Liver (tissue), 9 donors: ENCODE measurements around the gene LRP5. TPM values are rescaled to one million over a fixed set of nuclear protein-coding genes. Genes with fewer than 3 reads are reported as not detected.

ENCODE experiments used
- DNase-seq: peaks from one replicate; pipeline ENCODE4 v3.0.0-alpha.2; 2017; ENCODE audit warnings: low spot score
- H3K27ac ChIP-seq, 2 donors: one replicate each; pipeline ENCODE4 v1.7.0; 2013; ENCODE audit warnings: inconsistent platforms in 2 of 2, low read length in 2 of 2, control low read depth in 1 of 2, low read depth in 1 of 2, mild to moderate bottlenecking in 1 of 2
- H3K27me3 ChIP-seq, 4 donors: one replicate each; pipeline versions ENCODE4 v1.6.1 to v1.7.0; 2013; ENCODE audit warnings: low read length in 3 of 4, inconsistent platforms in 1 of 4, mild to moderate bottlenecking in 1 of 4, moderate library complexity in 1 of 4; ENCODE audit not compliant: control insufficient read depth in 4 of 4, insufficient read depth in 4 of 4
- H3K36me3 ChIP-seq, 4 donors: one replicate each; pipeline versions ENCODE4 v1.6.1 to v1.7.0; 2013; ENCODE audit warnings: low read length in 3 of 4, mild to moderate bottlenecking in 3 of 4, low read depth in 1 of 4, moderate library complexity in 1 of 4; ENCODE audit not compliant: control insufficient read depth in 4 of 4, insufficient read depth in 3 of 4
- H3K4me1 ChIP-seq, 4 donors: one replicate each; pipeline versions ENCODE4 v1.6.1 to v1.7.0; 2013; ENCODE audit warnings: low read length in 3 of 4, mild to moderate bottlenecking in 3 of 4, moderate library complexity in 1 of 4; ENCODE audit not compliant: control insufficient read depth in 4 of 4, insufficient read depth in 4 of 4
- H3K4me3 ChIP-seq, 3 donors: one replicate each; pipeline versions ENCODE4 v1.6.1 to v1.7.0; 2013; ENCODE audit warnings: low read length in 3 of 3, control low read depth in 1 of 3, low read depth in 1 of 3, mild to moderate bottlenecking in 1 of 3
- H3K9ac ChIP-seq, 2 donors: one replicate each; pipeline ENCODE4 v1.7.0; 2013; ENCODE audit warnings: low read length in 2 of 2, mild to moderate bottlenecking in 2 of 2, moderate library complexity in 2 of 2, control low read depth in 1 of 2, low read depth in 1 of 2
- H3K9me3 ChIP-seq, 4 donors: one replicate each; pipeline versions ENCODE4 v1.6.1 to v1.7.0; 2013; ENCODE audit warnings: low read length in 3 of 4; ENCODE audit not compliant: control insufficient read depth in 4 of 4
- EGR1 ChIP-seq, 2 donors: IDR thresholded peaks; 2 replicates each; pipeline ENCODE4 v1.6.1; 2016 to 2018; ENCODE audit warnings: antibody characterized with exemption in 2 of 2, low read depth in 2 of 2
- FOXA2 ChIP-seq: IDR thresholded peaks from 2 replicates; pipeline ENCODE4 v1.6.1; 2016; ENCODE audit warnings: antibody characterized with exemption
- GABPA ChIP-seq, 2 donors: IDR thresholded peaks in 1 of 2; conservative IDR thresholded peaks in 1 of 2; 2 replicates each; pipeline ENCODE4 v1.6.1; 2016; ENCODE audit warnings: antibody characterized with exemption in 2 of 2, mild to moderate bottlenecking in 1 of 2, moderate library complexity in 1 of 2
- HNF4A ChIP-seq, 2 donors: conservative IDR thresholded peaks; 2 replicates each; pipeline ENCODE4 v1.6.1; 2016; ENCODE audit warnings: antibody characterized with exemption in 2 of 2, mild to moderate bottlenecking in 2 of 2
- HNF4G ChIP-seq: IDR thresholded peaks from 2 replicates; pipeline ENCODE4 v1.6.1; 2016; ENCODE audit warnings: antibody characterized with exemption
- JUND ChIP-seq, 2 donors: IDR thresholded peaks; 2 replicates each; pipeline ENCODE4 v1.6.1; 2016; ENCODE audit warnings: antibody characterized with exemption in 2 of 2
- NR2F2 ChIP-seq: IDR thresholded peaks from 2 replicates; pipeline ENCODE4 v1.6.1; 2016; ENCODE audit warnings: antibody characterized with exemption
- RAD21 ChIP-seq, 2 donors: IDR thresholded peaks; 2 replicates each; pipeline ENCODE4 v1.6.1; 2016; ENCODE audit warnings: antibody characterized with exemption in 2 of 2, mild to moderate bottlenecking in 2 of 2
- RXRA ChIP-seq, 2 donors: IDR thresholded peaks; 2 replicates each; pipeline ENCODE4 v1.6.1; 2017 to 2018; ENCODE audit warnings: antibody characterized with exemption in 2 of 2, mild to moderate bottlenecking in 1 of 2
- SP1 ChIP-seq: IDR thresholded peaks from 2 replicates; pipeline ENCODE4 v1.6.1; 2018; ENCODE audit warnings: antibody characterized with exemption, mild to moderate bottlenecking
- TAF1 ChIP-seq: conservative IDR thresholded peaks from 2 replicates; pipeline ENCODE4 v1.6.1; 2016; ENCODE audit warnings: antibody characterized with exemption, mild to moderate bottlenecking
- YY1 ChIP-seq: IDR thresholded peaks from 2 replicates; pipeline ENCODE4 v1.6.1; 2016; ENCODE audit warnings: antibody characterized with exemption, mild to moderate bottlenecking
- WGBS: extraction: QIAGEN DNeasy Blood & Tissue Kit; methylation state at CpG from one replicate; pipeline ENCODE4 v1.1.7; 2013; 5-methylcytosine and 5-hydroxymethylcytosine counted together
- polyA plus RNA-seq, 2 donors: library from polyadenylated mRNA; stranded (reverse) in 1 of 2; unstranded in 1 of 2; fragments of 200-250 nt in 1 of 2; fragments of >200 nt in 1 of 2; fragmentation: Nextera tagmentation in 1 of 2; extraction: Ambion mirVana in 1 of 2; gene quantifications; one replicate each; pipeline versions ENCODE4 v1.2.1 to v1.2.3, GENCODE V29; 2013 to 2015
- total RNA-seq, 2 donors: library from RNA; depleted of rRNA; stranded (reverse); fragments of >200 nt; gene quantifications; one replicate each; pipeline ENCODE4 v1.2.3, GENCODE V29; 2014
- TF ChIP-seq, protein P1 (sequence below): fragments of 150-350 bp; IDR thresholded peaks from 2 replicates; pipeline ENCODE4 v1.5.1; 2017; ENCODE audit warnings: improper control_type of control experiment, low read depth, low read length; ENCODE audit not compliant: missing input control
- TF ChIP-seq, protein P2 (sequence below): IDR thresholded peaks from 2 replicates; pipeline ENCODE4 v1.6.1; 2016; ENCODE audit warnings: antibody characterized with exemption
- TF ChIP-seq, protein P3 (sequence below): IDR thresholded peaks from 2 replicates; pipeline ENCODE4 v1.6.1; 2016; ENCODE audit warnings: antibody characterized with exemption, mild to moderate bottlenecking
- TF ChIP-seq, protein P4 (sequence below): IDR thresholded peaks from 2 replicates; pipeline ENCODE4 v1.6.1; 2016; ENCODE audit warnings: antibody characterized with exemption
- TF ChIP-seq, protein P5 (sequence below): IDR thresholded peaks from 2 replicates; pipeline ENCODE4 v1.6.1; 2016; ENCODE audit warnings: antibody characterized with exemption
- donor health status: healthy.
- donor health status: healthy.
- donor health status: healthy.
- donor health status: healthy.
- donor health status: healthy.

The LRP5 gene
- total and polyA plus RNA-seq, 4 donors: 48.9 to 99.3 (median 71.3) TPM

DNA sequence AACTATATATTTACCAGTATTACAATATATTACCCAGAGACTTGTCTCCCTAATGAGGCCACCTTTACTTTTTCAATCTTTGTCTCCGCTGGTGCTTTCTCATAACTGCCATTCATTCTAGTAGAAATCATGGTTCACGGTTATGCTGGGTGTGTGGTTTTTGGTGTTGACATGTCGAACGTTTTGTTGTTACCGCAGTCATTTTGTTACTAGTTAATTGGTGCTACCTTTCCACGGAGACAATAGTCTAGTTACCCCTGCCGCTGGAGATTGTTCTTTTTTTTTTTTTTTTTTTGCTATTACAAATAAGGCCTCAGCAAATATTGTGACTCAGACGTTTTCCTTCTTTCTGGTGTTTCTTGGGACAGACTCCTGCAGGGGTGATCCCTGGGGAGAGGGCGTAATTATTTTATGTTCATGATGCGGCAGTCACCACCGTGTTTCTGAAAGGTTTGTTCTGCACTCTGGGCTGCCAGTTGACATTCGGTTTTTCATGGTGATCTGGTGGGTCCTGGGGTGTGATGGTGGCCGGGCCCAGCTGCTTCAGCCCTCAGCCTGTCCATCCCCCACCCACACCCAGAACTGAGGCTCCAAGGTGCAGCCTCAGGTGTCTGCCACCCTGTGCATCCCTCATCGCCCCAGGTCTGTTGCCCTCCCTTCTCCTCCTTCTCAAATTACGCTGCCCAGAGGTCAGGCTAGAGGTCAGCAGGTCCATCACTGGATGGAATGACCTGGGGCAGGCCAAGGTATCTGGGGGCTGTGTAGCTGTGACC lies 28.6 kb downstream of the LRP5 start:
- Histone ChIP-seq H3K9me3 (no peaks in the 10 kb centered on the region), H3K27me3 (no peaks in the 10 kb centered on the region), H3K9ac (no peak overlapping the region), H3K36me3 (no peaks in the 10 kb centered on the region), H3K27ac (no peak overlapping the region), H3K4me3 (no peak overlapping the region), H3K4me1 (peaks cover 15 to 53% (median 33%) of the 10 kb centered on the region in 4 donors)
- 69% methylated on average over 15 of the region's 15 CpGs for WGBS
- TF ChIP-seq NR2F2 (no peak), RXRA (IDR thresholded peaks at IDR 0.05) (no peak), HNF4G (no peak), RAD21 (IDR thresholded peaks at IDR 0.05) (no peak), EGR1 (IDR thresholded peaks at IDR 0.05; ENCODE audit: low read depth in 2 of 2) (no peak), JUND (IDR thresholded peaks at IDR 0.05) (no peak), YY1 (no peak), GABPA (IDR thresholded peaks at IDR 0.05 in 1 of 2, conservative IDR thresholded peaks at IDR 0.05 in 1 of 2) (no peak), SP1 (no peak), HNF4A (conservative IDR thresholded peaks at IDR 0.05) (no peak)
- TF ChIP-seq, protein P1, sequence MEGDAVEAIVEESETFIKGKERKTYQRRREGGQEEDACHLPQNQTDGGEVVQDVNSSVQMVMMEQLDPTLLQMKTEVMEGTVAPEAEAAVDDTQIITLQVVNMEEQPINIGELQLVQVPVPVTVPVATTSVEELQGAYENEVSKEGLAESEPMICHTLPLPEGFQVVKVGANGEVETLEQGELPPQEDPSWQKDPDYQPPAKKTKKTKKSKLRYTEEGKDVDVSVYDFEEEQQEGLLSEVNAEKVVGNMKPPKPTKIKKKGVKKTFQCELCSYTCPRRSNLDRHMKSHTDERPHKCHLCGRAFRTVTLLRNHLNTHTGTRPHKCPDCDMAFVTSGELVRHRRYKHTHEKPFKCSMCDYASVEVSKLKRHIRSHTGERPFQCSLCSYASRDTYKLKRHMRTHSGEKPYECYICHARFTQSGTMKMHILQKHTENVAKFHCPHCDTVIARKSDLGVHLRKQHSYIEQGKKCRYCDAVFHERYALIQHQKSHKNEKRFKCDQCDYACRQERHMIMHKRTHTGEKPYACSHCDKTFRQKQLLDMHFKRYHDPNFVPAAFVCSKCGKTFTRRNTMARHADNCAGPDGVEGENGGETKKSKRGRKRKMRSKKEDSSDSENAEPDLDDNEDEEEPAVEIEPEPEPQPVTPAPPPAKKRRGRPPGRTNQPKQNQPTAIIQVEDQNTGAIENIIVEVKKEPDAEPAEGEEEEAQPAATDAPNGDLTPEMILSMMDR: no peak
- TF ChIP-seq, protein P2, sequence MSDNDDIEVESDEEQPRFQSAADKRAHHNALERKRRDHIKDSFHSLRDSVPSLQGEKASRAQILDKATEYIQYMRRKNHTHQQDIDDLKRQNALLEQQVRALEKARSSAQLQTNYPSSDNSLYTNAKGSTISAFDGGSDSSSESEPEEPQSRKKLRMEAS: no peak
- no peak for DNase-seq

DNA sequence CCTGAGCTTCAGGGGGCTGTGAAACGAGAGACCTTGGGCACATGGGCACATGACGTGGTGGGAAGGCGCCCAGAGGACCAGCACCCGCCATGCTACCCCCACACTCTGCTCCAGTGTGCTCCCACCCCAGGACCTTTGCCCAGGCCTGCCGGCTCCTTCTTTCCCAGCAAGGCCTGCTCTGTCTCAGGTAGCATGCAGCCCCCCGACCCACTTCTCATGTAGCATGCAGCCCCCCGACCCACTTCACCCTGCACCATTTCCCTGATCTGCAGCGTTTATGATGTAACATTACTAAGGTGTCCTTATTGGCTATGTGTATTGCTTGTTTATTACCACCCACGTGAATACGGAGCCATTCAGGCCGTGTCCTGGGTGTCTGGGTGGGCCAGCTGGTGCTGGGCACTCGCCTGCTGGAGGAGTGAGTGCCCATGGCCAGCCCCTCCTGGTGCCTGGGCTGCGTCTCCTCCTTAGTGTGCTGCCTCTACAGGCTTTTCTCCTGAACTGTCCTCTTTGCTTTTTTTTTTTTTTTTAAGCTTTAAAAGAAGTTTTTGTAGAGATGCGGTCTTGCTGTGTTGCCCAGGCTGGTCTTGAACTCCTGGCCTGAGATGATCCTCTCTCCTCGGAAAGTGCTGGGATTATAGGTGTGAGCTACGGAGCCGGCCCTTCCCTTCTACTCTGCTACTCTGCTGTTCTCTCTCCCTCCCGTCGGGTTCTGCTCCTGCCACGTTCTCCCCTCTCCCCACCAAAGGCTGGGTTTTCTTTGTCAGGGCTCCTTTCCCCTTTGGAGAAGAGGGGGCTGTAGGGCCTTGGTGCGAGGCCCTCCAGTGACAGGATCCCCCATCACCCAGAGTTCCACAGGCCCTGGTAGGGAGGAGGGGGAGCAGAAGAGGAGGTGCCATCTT lies 29.4 kb downstream of the LRP5 start:
- TF ChIP-seq GABPA (IDR thresholded peaks at IDR 0.05 in 1 of 2, conservative IDR thresholded peaks at IDR 0.05 in 1 of 2) (no peak), FOXA2 (no peak), YY1 (no peak), JUND (IDR thresholded peaks at IDR 0.05) (no peak), EGR1 (IDR thresholded peaks at IDR 0.05; ENCODE audit: low read depth in 2 of 2) (no peak), HNF4A (conservative IDR thresholded peaks at IDR 0.05) (no peak), TAF1 (no peak), NR2F2 (no peak)
- TF ChIP-seq, protein P3, sequence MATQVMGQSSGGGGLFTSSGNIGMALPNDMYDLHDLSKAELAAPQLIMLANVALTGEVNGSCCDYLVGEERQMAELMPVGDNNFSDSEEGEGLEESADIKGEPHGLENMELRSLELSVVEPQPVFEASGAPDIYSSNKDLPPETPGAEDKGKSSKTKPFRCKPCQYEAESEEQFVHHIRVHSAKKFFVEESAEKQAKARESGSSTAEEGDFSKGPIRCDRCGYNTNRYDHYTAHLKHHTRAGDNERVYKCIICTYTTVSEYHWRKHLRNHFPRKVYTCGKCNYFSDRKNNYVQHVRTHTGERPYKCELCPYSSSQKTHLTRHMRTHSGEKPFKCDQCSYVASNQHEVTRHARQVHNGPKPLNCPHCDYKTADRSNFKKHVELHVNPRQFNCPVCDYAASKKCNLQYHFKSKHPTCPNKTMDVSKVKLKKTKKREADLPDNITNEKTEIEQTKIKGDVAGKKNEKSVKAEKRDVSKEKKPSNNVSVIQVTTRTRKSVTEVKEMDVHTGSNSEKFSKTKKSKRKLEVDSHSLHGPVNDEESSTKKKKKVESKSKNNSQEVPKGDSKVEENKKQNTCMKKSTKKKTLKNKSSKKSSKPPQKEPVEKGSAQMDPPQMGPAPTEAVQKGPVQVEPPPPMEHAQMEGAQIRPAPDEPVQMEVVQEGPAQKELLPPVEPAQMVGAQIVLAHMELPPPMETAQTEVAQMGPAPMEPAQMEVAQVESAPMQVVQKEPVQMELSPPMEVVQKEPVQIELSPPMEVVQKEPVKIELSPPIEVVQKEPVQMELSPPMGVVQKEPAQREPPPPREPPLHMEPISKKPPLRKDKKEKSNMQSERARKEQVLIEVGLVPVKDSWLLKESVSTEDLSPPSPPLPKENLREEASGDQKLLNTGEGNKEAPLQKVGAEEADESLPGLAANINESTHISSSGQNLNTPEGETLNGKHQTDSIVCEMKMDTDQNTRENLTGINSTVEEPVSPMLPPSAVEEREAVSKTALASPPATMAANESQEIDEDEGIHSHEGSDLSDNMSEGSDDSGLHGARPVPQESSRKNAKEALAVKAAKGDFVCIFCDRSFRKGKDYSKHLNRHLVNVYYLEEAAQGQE: no peak
- TF ChIP-seq, protein P4, sequence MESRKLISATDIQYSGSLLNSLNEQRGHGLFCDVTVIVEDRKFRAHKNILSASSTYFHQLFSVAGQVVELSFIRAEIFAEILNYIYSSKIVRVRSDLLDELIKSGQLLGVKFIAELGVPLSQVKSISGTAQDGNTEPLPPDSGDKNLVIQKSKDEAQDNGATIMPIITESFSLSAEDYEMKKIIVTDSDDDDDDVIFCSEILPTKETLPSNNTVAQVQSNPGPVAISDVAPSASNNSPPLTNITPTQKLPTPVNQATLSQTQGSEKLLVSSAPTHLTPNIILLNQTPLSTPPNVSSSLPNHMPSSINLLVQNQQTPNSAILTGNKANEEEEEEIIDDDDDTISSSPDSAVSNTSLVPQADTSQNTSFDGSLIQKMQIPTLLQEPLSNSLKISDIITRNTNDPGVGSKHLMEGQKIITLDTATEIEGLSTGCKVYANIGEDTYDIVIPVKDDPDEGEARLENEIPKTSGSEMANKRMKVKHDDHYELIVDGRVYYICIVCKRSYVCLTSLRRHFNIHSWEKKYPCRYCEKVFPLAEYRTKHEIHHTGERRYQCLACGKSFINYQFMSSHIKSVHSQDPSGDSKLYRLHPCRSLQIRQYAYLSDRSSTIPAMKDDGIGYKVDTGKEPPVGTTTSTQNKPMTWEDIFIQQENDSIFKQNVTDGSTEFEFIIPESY: no peak
- TF ChIP-seq, protein P5, sequence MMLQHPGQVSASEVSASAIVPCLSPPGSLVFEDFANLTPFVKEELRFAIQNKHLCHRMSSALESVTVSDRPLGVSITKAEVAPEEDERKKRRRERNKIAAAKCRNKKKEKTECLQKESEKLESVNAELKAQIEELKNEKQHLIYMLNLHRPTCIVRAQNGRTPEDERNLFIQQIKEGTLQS: no peak
- TF ChIP-seq, protein P1: no peak
- Histone ChIP-seq H3K4me1 (peaks cover 18 to 62% (median 39%) of the 10 kb centered on the region in 4 donors), H3K27me3 (no peaks in the 10 kb centered on the region), H3K9ac (no peak overlapping the region), H3K9me3 (no peaks in the 10 kb centered on the region), H3K4me3 (no peak overlapping the region), H3K36me3 (no peaks in the 10 kb centered on the region), H3K27ac (no peak overlapping the region)
- 79% methylated on average over 21 of the region's 21 CpGs for WGBS
- no peak for DNase-seq
